Karpas-422 (cell line): ENCODE measurements around the gene HRCT1. TPM values are rescaled to one million over a fixed set of nuclear protein-coding genes. Genes with fewer than 3 reads are reported as not detected.

Experiments
- DNase-seq: peaks from one replicate; pipeline ENCODE4 v3.0.0-alpha.2; 2015
- H2AFZ ChIP-seq: fragments of 200-600 bp; sonication (generic); 2 replicates; pipeline ENCODE4 v1.6.1; 2014; ENCODE audit warnings: antibody characterized with exemption, low read length, mixed read lengths
- H3K27ac ChIP-seq: fragments of 200-600 bp; sonication (generic); 2 replicates; pipeline ENCODE4 v1.5.1; 2014; ENCODE audit warnings: mild to moderate bottlenecking, low read length, moderate library complexity
- H3K27me3 ChIP-seq: fragments of 200-600 bp; sonication (generic); 2 replicates; pipeline ENCODE4 v1.6.1; 2014; ENCODE audit warnings: low read length, mixed read lengths
- H3K36me3 ChIP-seq: fragments of 200-600 bp; sonication (generic); 2 replicates; pipeline ENCODE4 v1.6.1; 2014; ENCODE audit warnings: low read length, mixed read lengths; ENCODE audit not compliant: insufficient read depth
- H3K4me1 ChIP-seq: fragments of 200-600 bp; sonication (generic); 2 replicates; pipeline ENCODE4 v1.6.1; 2014; ENCODE audit warnings: mild to moderate bottlenecking, low read length, mixed read lengths
- H3K4me2 ChIP-seq: fragments of 200-600 bp; sonication (generic); 2 replicates; pipeline ENCODE4 v1.6.1; 2014; ENCODE audit warnings: low read length, low read depth, mild to moderate bottlenecking; ENCODE audit not compliant: poor library complexity, severe bottlenecking
- H3K4me3 ChIP-seq: fragments of 200-600 bp; sonication (generic); 2 replicates; pipeline ENCODE4 v1.5.1; 2014; ENCODE audit warnings: mild to moderate bottlenecking, antibody characterized with exemption, low read length, mixed read lengths
- H3K79me2 ChIP-seq: fragments of 200-600 bp; sonication (generic); 2 replicates; pipeline ENCODE4 v1.6.1; 2014; ENCODE audit warnings: mild to moderate bottlenecking, low read length, mixed read lengths
- H3K9ac ChIP-seq: fragments of 200-600 bp; sonication (generic); 2 replicates; pipeline ENCODE4 v1.6.0; 2014; ENCODE audit warnings: low read length
- H3K9me2 ChIP-seq: fragments of 200-600 bp; sonication (generic), shearing (Covaris generic); replicated peaks from 2 replicates; pipeline ENCODE4 v1.6.0; 2014; ENCODE audit warnings: mild to moderate bottlenecking, low read length, moderate library complexity; ENCODE audit not compliant: insufficient read depth
- H3K9me3 ChIP-seq: fragments of 300-700, 200-600 bp; sonication (generic); 2 replicates; pipeline ENCODE4 v1.6.1; 2014; ENCODE audit warnings: low read length, mixed read lengths
- H4K20me1 ChIP-seq: fragments of 200-600 bp; sonication (generic); 2 replicates; pipeline ENCODE4 v1.6.1; 2014; ENCODE audit warnings: mild to moderate bottlenecking, antibody characterized with exemption, low read length, low read depth; ENCODE audit not compliant: insufficient read depth
- total RNA-seq: library from RNA; depleted of rRNA; stranded (reverse); fragments of >200 nt; shearing (Covaris generic); gene quantifications from 2 replicates; pipeline ENCODE4 v1.2.3, GENCODE V29; 2014; ENCODE audit warnings: low replicate concordance; rRNA removed

Gene HRCT1
- not detected in 2 replicates for total RNA-seq

DNA sequence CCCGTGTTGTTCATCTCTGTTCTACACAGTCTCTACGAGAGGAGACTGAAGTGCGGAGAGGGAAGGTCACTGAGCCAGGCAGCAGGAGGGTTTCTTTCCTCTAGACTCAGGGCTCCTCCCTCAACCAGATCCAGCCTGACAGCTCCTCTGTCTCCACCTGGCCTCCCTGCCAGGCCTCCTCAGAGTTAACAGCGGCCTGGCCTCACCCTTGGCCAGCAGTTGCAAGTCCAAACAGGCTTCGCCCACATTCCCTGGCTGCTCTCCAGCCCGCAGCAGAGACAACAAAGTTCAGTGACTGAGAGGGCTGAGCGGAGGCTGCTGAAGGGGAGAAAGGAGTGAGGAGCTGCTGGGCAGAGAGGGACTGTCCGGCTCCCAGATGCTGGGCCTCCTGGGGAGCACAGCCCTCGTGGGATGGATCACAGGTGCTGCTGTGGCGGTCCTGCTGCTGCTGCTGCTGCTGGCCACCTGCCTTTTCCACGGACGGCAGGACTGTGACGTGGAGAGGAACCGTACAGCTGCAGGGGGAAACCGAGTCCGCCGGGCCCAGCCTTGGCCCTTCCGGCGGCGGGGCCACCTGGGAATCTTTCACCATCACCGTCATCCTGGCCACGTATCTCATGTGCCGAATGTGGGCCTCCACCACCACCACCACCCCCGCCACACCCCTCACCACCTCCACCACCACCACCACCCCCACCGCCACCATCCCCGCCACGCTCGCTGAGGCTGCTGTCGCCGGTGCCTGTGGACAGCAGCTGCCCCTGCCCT lies at the start of gene HRCT1:
Gene HRCT1, plus strand, starts transcription at position 291 of the 768 bp plus-strand sequence. Its CDS starts 86 bp downstream, at position 377.
- Histone ChIP-seq H3K4me3 (no peak within 1 kb of the TSS), H3K27me3 (no peaks in the 10 kb centered on the region), H3K79me2 (no peaks in the 10 kb centered on the region), H3K4me1 (no peaks in the 10 kb centered on the region), H3K9ac (no peak within 1 kb of the TSS), H4K20me1 (no peaks in the 10 kb centered on the region), H2AFZ (no peak within 1 kb of the TSS), H3K9me2 (no peaks in the 10 kb centered on the region), H3K9me3 (no peaks in the 10 kb centered on the region), H3K36me3 (no peaks in the 10 kb centered on the region), H3K4me2 (no peak within 1 kb of the TSS), H3K27ac (no peak within 1 kb of the TSS)
- DNase-seq: no peak

DNA sequence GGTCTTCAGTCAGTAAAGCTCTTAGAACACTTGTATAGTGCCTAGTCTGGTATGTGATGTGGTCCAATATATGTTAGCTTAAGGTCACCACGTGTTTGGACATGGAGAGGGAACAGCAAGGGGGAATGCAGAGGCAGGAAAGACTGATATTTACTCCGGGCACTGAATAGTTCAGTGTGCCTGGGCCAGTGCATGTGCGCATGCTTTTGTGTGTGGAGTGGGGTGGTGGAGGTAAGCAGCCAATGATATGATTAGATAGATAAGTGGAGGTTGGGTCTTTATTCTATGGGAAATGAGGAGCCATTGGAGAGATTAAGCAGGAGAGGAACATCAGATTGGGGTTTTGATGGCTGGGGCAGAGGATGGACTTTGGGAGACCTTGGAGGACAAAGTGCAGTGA lies 49.8 kb upstream of the HRCT1 start:
- H3K4me3 ChIP-seq: no peak overlapping the region
- DNase-seq: no peak
- no peaks in the 10 kb centered on the region for H3K36me3 ChIP-seq
- no peaks in the 10 kb centered on the region for H3K4me1 ChIP-seq
- H3K79me2 ChIP-seq: no peaks in the 10 kb centered on the region
- no peak overlapping the region for H3K27ac ChIP-seq
- H3K9me2 ChIP-seq: no peaks in the 10 kb centered on the region
- H3K9me3 ChIP-seq: no peaks in the 10 kb centered on the region
- no peaks in the 10 kb centered on the region for H4K20me1 ChIP-seq
- no peak overlapping the region for H2AFZ ChIP-seq
- no peaks in the 10 kb centered on the region for H3K27me3 ChIP-seq
- no peak overlapping the region for H3K4me2 ChIP-seq
- no peak overlapping the region for H3K9ac ChIP-seq

DNA sequence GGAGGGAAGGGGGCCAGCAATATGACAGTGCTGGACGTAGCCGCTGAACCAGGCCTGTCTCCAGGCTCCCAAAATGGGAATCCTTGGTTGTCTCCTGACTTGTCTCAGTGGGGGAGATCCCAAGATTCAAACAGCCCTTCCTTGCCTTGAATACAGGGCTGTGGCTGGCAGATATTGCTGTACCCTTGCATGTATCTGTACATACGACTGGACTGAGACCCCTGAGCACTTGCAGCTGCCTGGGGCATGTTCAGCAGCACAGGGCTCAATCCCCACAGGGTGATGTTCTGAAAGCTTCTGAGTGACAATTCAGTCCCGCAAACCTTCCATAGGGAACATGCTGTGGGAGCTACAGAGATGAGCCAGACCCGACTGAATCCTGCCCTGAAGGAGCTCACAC lies 49.1 kb upstream of the HRCT1 start:
- H3K4me2 ChIP-seq: no peak overlapping the region
- no peak for DNase-seq
- no peak overlapping the region for H3K4me3 ChIP-seq
- no peak overlapping the region for H3K27ac ChIP-seq
- no peaks in the 10 kb centered on the region for H4K20me1 ChIP-seq
- H3K4me1 ChIP-seq: no peaks in the 10 kb centered on the region
- H3K9me2 ChIP-seq: no peaks in the 10 kb centered on the region
- H3K79me2 ChIP-seq: no peaks in the 10 kb centered on the region
- H3K9ac ChIP-seq: no peak overlapping the region
- no peaks in the 10 kb centered on the region for H3K36me3 ChIP-seq
- H3K27me3 ChIP-seq: no peaks in the 10 kb centered on the region
- H3K9me3 ChIP-seq: no peaks in the 10 kb centered on the region
- no peak overlapping the region for H2AFZ ChIP-seq

DNA sequence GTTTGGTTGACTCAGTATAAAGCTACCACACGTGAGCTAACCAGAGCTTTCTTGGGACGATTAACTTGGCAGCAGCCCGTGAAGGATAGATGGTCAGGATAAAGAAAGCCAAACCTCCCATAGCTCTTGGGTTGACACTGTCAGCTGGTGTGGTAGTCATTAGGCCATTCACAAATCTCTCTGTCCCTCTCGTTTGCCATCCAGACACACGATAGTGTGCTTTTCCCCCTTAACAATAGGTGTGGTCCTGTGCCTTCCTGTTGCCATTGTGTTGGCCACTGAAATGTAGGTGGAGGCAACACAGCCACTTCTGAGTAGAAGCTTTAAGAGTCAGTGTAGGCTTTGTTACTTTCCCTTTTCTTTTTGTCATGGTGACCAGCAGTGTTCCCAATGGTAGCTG lies 47.5 kb upstream of the HRCT1 start:
- Histone ChIP-seq H3K27me3 (no peaks in the 10 kb centered on the region), H3K9me2 (no peaks in the 10 kb centered on the region), H3K79me2 (no peaks in the 10 kb centered on the region), H3K4me1 (no peaks in the 10 kb centered on the region), H3K4me3 (no peak overlapping the region), H4K20me1 (no peaks in the 10 kb centered on the region), H3K4me2 (no peak overlapping the region), H2AFZ (no peak overlapping the region), H3K9ac (no peak overlapping the region), H3K36me3 (no peaks in the 10 kb centered on the region), H3K9me3 (no peaks in the 10 kb centered on the region), H3K27ac (no peak overlapping the region)
- no peak for DNase-seq

DNA sequence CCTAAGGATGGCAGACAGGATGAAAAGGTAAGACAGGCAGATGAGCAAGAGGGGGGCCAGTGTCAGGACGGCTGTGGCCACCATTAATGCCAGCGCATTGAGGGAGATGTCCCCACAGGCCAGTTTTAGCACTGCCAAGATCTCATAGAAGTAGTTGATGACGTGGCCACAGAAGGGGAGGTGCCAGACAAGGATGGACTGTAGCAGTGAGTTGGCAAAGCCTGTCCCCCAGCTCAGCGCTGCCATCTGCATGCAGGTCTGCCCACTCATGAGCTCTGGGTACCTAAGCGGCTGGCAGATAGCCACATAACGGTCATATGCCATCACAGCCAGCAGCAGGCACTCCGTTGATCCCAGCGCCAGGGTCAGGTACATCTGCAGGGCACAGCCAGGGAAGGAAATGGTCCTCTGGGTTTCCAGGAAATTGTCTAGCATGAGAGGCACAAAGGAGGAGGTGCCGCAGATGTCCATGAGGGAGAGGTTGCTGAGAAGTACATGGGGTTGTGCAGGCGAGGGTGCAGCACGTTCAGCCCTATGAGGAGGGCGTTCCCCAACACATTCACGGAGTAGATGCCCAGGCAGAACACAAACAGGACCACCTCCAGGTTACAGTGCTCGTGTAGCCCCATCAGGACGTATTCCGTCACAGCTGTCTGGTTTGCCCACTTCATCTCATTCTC lies 46.6 kb upstream of the HRCT1 start:
- H3K79me2 ChIP-seq: no peaks in the 10 kb centered on the region
- H3K9me3 ChIP-seq: no peaks in the 10 kb centered on the region
- H3K27ac ChIP-seq: no peak overlapping the region
- H3K9ac ChIP-seq: no peak overlapping the region
- H3K9me2 ChIP-seq: no peaks in the 10 kb centered on the region
- H3K36me3 ChIP-seq: no peaks in the 10 kb centered on the region
- H3K4me2 ChIP-seq: no peak overlapping the region
- no peaks in the 10 kb centered on the region for H4K20me1 ChIP-seq
- H3K4me1 ChIP-seq: no peaks in the 10 kb centered on the region
- H2AFZ ChIP-seq: no peak overlapping the region
- H3K4me3 ChIP-seq: no peak overlapping the region
- H3K27me3 ChIP-seq: no peaks in the 10 kb centered on the region
- DNase-seq: no peak

DNA sequence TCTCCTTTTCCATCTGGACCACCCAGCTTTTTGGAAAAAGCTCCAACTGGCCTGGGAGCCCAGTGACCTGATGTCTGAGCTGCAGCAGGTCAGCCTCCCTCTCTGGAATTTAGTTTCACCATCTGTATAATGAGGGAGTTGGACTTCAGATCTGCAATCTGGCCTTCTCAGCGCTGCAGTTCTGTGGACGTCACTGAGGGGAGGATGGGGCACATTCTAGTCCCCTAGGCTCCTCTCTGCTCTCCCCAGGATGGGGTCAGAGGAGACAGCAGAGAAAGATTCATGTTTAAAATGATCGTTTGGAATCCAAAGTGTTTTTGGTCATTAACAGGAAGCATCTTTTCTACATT lies 46.0 kb upstream of the HRCT1 start:
- H3K9me2 ChIP-seq: no peaks in the 10 kb centered on the region
- no peak overlapping the region for H3K27ac ChIP-seq
- no peak overlapping the region for H3K4me2 ChIP-seq
- H3K9ac ChIP-seq: no peak overlapping the region
- H3K4me3 ChIP-seq: no peak overlapping the region
- no peaks in the 10 kb centered on the region for H3K4me1 ChIP-seq
- no peak for DNase-seq
- H3K9me3 ChIP-seq: no peaks in the 10 kb centered on the region
- no peak overlapping the region for H2AFZ ChIP-seq
- no peaks in the 10 kb centered on the region for H3K79me2 ChIP-seq
- no peaks in the 10 kb centered on the region for H3K36me3 ChIP-seq
- H3K27me3 ChIP-seq: no peaks in the 10 kb centered on the region
- H4K20me1 ChIP-seq: no peaks in the 10 kb centered on the region

DNA sequence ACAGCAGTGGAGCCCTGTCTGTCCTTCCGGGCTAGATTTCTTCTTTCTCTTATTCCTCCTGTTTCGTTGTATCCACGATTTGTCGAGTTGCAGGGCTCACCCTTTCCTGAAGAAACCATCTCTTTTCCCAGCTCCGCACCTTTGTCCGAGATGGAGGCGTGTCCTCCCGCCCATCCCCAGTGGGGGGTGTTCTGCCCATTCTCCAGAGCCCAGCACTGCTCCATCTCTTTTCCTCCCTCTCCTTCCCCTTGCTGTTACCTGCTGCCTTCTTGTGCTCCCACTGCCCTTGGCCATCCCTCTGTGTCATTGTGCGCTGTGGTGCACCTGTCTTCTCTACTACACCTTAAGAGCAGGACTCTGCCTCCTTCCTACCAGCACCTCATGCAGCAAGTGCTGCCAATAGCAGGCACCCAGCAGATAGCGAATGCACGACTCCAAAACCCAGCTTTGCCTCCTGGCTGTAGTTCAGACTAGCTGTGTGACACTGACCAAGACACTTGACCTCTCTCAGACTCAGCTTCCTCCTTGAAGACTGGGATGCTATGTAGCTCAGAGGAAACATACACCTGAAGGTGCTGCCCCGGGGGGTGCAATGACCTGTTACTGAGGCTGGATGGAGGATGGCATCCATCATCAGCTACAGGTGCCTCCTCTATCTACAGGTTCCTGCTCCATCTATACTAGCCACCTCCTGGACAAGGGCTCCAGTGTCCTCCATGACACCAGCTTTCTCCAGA lies 44.7 kb upstream of the HRCT1 start:
- no peaks in the 10 kb centered on the region for H3K9me3 ChIP-seq
- no peaks in the 10 kb centered on the region for H3K4me1 ChIP-seq
- no peaks in the 10 kb centered on the region for H3K79me2 ChIP-seq
- no peak overlapping the region for H3K4me3 ChIP-seq
- no peak overlapping the region for H2AFZ ChIP-seq
- no peaks in the 10 kb centered on the region for H3K9me2 ChIP-seq
- no peak for DNase-seq
- H3K9ac ChIP-seq: no peak overlapping the region
- no peak overlapping the region for H3K27ac ChIP-seq
- H3K4me2 ChIP-seq: no peak overlapping the region
- H3K27me3 ChIP-seq: no peaks in the 10 kb centered on the region
- no peaks in the 10 kb centered on the region for H3K36me3 ChIP-seq
- no peaks in the 10 kb centered on the region for H4K20me1 ChIP-seq

DNA sequence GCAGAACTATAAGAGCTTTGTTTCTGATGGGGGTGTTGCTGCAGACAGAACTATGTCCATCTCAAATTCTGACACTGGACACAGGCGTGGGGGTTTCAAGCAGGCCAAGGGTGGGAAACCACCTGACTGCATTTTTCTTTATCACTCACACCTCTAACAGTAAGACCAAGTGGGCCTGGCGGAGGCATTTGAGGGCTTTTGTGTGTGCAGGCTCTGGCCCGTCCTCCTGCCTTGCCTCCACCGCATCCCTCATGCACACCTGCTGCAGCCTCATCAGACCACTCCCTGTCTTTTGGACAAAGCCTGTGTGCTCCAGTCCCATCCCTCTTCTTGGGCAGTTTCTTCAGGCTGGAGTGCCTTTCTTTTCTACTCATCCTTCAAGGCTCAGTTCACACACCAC lies 43.7 kb upstream of the HRCT1 start:
- H3K4me3 ChIP-seq: no peak overlapping the region
- H3K9me3 ChIP-seq: no peaks in the 10 kb centered on the region
- no peaks in the 10 kb centered on the region for H3K79me2 ChIP-seq
- no peak for DNase-seq
- no peaks in the 10 kb centered on the region for H4K20me1 ChIP-seq
- H3K4me2 ChIP-seq: no peak overlapping the region
- no peaks in the 10 kb centered on the region for H3K9me2 ChIP-seq
- no peak overlapping the region for H2AFZ ChIP-seq
- H3K36me3 ChIP-seq: no peaks in the 10 kb centered on the region
- H3K9ac ChIP-seq: no peak overlapping the region
- no peak overlapping the region for H3K27ac ChIP-seq
- H3K4me1 ChIP-seq: no peaks in the 10 kb centered on the region
- H3K27me3 ChIP-seq: no peaks in the 10 kb centered on the region
